Measurements from ENCODE around the gene KIAA0513.

Gene KIAA0513

GRCh38 chr16:85027349-85027957 lies at the start of gene KIAA0513:
TSS of gene KIAA0513 (plus strand) at chr16:85027795. CDS start at chr16:85067072, 39,277 bp downstream.
- DNase-seq (ENCODE audit: low spot score): peak; percentile 93

GRCh38 chr16:84979516-84979915 lies 48.1 kb upstream of the KIAA0513 start:
- no peak for DNase-seq (ENCODE audit: low spot score)

- DNase-seq (ENCODE audit: low spot score): peak; percentile 78
Observed at GRCh38 chr16:84982434-84982833, 45.2 kb upstream of the KIAA0513 start.

GRCh38 chr16:84985079-84986065 lies 42.2 kb upstream of the KIAA0513 start:
- no peak for DNase-seq (ENCODE audit: low spot score)

- DNase-seq (ENCODE audit: low spot score): no peak
Observed at GRCh38 chr16:84986102-84986501, 41.5 kb upstream of the KIAA0513 start.

GRCh38 chr16:84986879-84987278 lies 40.7 kb upstream of the KIAA0513 start:
- no peak for DNase-seq (ENCODE audit: low spot score)

- peak; percentile 95 for DNase-seq (ENCODE audit: low spot score)
Observed at GRCh38 chr16:84988328-84989080, 39.1 kb upstream of the KIAA0513 start.

GRCh38 chr16:84989749-84990620 lies 37.6 kb upstream of the KIAA0513 start:
- no peak for DNase-seq (ENCODE audit: low spot score)

- DNase-seq (ENCODE audit: low spot score): peak; percentile 59
Observed at GRCh38 chr16:84990782-84991181, 36.8 kb upstream of the KIAA0513 start.

GRCh38 chr16:84992717-84993075 lies 34.9 kb upstream of the KIAA0513 start:
- DNase-seq (ENCODE audit: low spot score): no peak

GRCh38 chr16:84993926-84994325 lies 33.7 kb upstream of the KIAA0513 start:
- DNase-seq (ENCODE audit: low spot score): no peak

GRCh38 chr16:84995663-84996062 lies 31.9 kb upstream of the KIAA0513 start:
- no peak for DNase-seq (ENCODE audit: low spot score)

- no peak for DNase-seq (ENCODE audit: low spot score)
Observed at GRCh38 chr16:84996365-84996764, 31.2 kb upstream of the KIAA0513 start.

GRCh38 chr16:84999200-84999599 lies 28.4 kb upstream of the KIAA0513 start:
- DNase-seq (ENCODE audit: low spot score): no peak

- DNase-seq (ENCODE audit: low spot score): no peak
Observed at GRCh38 chr16:84999857-85000480, 27.6 kb upstream of the KIAA0513 start.

- DNase-seq (ENCODE audit: low spot score): no peak
Observed at GRCh38 chr16:85002099-85002541, 25.5 kb upstream of the KIAA0513 start.

GRCh38 chr16:85002608-85003007 lies 25.0 kb upstream of the KIAA0513 start:
- no peak for DNase-seq (ENCODE audit: low spot score)

GRCh38 chr16:85003076-85003475 lies 24.5 kb upstream of the KIAA0513 start:
- DNase-seq (ENCODE audit: low spot score): no peak

GRCh38 chr16:85003725-85004586 lies 23.6 kb upstream of the KIAA0513 start:
- no peak for DNase-seq (ENCODE audit: low spot score)

Data from cerebellar cortex (tissue), 1 donor.